ENCODE measurements around the gene RAB6B. TPM values are rescaled to one million over a fixed set of nuclear protein-coding genes. Genes with fewer than 3 reads are reported as not detected.

Gene RAB6B
- total RNA-seq, 2 experiments from 2014 or later: 1.7 to 2.0 TPM

DNA sequence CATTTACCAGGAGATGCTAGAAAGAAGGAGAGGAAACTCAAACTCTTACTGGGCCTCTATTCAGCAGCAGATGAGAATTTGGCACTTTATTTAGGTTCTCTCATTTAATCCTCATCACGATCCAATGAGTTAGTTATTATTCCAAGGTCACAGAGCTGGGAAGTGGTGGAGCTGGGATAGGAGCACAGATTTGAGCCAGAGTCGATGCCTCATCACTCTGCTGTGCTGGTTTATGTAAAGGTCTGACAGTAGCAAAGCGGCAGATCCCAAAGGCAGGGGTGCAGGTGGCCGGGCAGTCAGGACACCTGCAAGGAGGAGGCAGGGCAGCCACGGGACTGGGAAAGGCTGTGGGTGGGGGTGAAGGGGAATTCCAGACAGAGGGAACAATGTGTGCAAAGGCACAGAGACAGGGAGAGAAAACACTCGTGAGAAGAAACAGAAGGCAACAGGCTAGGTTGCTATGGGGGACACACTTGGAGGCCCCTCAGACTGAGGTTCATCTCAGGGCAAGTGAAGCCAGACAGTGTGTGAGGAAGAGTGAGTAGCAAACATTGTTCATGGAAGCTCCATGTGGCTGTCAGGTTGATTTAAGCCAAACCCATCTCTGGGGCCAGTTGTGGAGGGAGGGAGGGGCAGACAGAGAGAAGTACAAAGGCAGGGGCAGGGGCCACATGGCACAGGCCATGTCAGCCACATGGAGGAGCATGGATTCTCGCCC lies 26.8 kb downstream of the RAB6B start:
- ATAC-seq (no peak), DNase-seq (no peak)
- Mint-ChIP-seq H3K4me1 (ENCODE audit: low read depth) (no peaks in the 10 kb centered on the region), H3K27me3 (peaks cover 5% of the 10 kb centered on the region), H3K9me3 (no peaks in the 10 kb centered on the region), H3K27ac (no peak overlapping the region), H3K36me3 (ENCODE audit: low read depth) (no peaks in the 10 kb centered on the region), H3K4me3 (no peak overlapping the region)
- ChIA-PET POLR2A (no interaction called here), CTCF (no interaction called here)
- TF ChIP-seq, protein P1, sequence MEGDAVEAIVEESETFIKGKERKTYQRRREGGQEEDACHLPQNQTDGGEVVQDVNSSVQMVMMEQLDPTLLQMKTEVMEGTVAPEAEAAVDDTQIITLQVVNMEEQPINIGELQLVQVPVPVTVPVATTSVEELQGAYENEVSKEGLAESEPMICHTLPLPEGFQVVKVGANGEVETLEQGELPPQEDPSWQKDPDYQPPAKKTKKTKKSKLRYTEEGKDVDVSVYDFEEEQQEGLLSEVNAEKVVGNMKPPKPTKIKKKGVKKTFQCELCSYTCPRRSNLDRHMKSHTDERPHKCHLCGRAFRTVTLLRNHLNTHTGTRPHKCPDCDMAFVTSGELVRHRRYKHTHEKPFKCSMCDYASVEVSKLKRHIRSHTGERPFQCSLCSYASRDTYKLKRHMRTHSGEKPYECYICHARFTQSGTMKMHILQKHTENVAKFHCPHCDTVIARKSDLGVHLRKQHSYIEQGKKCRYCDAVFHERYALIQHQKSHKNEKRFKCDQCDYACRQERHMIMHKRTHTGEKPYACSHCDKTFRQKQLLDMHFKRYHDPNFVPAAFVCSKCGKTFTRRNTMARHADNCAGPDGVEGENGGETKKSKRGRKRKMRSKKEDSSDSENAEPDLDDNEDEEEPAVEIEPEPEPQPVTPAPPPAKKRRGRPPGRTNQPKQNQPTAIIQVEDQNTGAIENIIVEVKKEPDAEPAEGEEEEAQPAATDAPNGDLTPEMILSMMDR (IDR thresholded peaks at IDR 0.05): no peak
- intact Hi-C loops (cut with micrococcal nuclease): no loop called here

DNA sequence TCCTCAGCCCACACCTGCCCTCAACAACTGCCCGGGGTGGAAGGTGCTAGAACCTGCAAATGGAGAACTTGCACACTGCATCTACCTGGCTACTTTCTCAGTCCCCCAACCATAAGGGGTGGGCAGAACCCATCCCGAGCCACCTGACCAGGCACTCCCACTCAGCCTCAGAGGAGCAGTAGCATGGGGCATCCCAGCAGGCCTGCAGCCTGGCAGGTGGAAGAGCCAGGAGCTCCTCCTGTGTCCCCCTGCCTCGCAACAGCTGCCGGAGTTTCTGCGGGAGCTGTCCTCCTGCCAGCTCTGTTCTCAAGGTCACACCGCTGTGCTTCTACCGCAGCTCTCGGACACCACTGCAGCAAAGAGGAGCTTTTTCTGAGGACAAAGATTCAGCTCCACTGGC lies 27.5 kb downstream of the RAB6B start:
- H3K27ac Mint-ChIP-seq: no peak overlapping the region
- POLR2A ChIA-PET: no interaction called here
- H3K9me3 Mint-ChIP-seq: no peaks in the 10 kb centered on the region
- no peaks in the 10 kb centered on the region for H3K36me3 Mint-ChIP-seq (ENCODE audit: low read depth)
- H3K4me3 Mint-ChIP-seq: no peak overlapping the region
- ATAC-seq (no peak), DNase-seq (no peak)
- CTCF ChIA-PET: no interaction called here
- no peaks in the 10 kb centered on the region for H3K4me1 Mint-ChIP-seq (ENCODE audit: low read depth)
- H3K27me3 Mint-ChIP-seq: peaks cover 4% of the 10 kb centered on the region
- intact Hi-C loops (cut with micrococcal nuclease): no loop called here
- TF ChIP-seq, protein P1 (IDR thresholded peaks at IDR 0.05): no peak

DNA sequence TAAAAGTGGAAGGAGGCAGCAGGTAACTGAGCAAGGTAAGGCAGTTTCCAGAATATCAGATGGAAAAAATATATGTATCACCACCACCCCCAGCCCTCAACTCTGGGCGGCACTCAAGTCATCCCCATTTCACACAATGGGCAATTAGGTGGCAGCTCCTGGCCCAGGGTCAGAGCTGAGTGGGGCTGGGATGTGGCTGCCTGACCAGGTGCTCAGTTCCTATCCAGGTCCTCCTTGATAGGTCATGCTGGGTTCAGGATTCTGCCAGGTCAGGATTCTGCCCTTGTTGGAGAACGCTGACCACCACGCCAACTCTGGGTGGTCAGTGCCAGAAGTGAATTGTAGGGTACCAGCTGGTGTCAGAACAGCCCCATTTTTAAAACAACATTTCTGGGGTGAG lies 29.5 kb downstream of the RAB6B start:
- no peaks in the 10 kb centered on the region for H3K9me3 Mint-ChIP-seq
- CTCF ChIA-PET: interaction anchor here (0.6 to 1.3 kb wide), 2 partner anchors 51 to 129 kb away, joined by 3 read pairs; no protein-coding TSS in a partner anchor
- no peaks in the 10 kb centered on the region for H3K36me3 Mint-ChIP-seq (ENCODE audit: low read depth)
- POLR2A ChIA-PET: no interaction called here
- ATAC-seq (no peak), DNase-seq (no peak)
- H3K27ac Mint-ChIP-seq: no peak overlapping the region
- no peaks in the 10 kb centered on the region for H3K4me1 Mint-ChIP-seq (ENCODE audit: low read depth)
- TF ChIP-seq, protein P1 (IDR thresholded peaks at IDR 0.05): no peak
- intact Hi-C loops (cut with micrococcal nuclease): no loop called here
- H3K4me3 Mint-ChIP-seq: no peak overlapping the region
- peaks cover 1% of the 10 kb centered on the region for H3K27me3 Mint-ChIP-seq

DNA sequence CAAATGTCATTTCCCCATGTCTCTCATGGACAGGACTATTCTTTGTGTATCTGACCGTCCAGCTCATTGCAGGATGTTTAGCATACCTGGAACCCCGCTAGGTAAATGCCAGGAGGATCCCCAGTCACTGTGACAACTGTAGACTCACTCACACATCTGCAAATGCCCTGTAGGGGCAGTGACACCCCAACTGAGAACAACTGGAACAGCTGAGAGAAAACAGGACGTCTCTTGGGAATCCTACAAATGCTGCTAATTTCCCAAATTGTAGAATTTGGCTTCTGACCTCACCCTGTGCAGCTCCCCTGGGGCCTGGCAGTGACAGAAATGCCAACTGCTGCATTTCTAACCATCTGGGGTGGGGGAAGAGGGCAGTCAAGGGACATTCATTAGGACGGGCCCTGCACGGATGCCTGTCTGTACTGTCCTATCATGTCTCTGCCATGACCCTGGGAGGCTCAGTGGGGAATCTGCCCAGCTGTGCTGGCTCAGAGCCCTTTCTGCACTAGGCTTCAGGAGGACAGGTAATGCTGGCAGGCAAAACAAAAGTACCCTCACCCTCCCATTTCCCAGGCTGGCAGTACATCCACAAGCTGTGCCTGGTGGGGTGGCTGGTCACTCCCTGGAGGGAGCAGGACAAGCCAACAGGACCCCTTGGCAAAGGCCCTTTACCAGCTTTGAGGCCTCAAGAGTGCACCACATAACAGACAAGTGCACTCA lies 30.4 kb downstream of the RAB6B start:
- Mint-ChIP-seq H3K4me3 (no peak overlapping the region), H3K36me3 (ENCODE audit: low read depth) (no peaks in the 10 kb centered on the region), H3K27ac (no peak overlapping the region), H3K27me3 (peaks cover 1% of the 10 kb centered on the region), H3K4me1 (ENCODE audit: low read depth) (no peaks in the 10 kb centered on the region), H3K9me3 (no peaks in the 10 kb centered on the region)
- ChIA-PET CTCF (interaction anchor here (0.6 to 1.3 kb wide), 3 partner anchors 16 to 130 kb away, joined by 3 read pairs; no protein-coding TSS in a partner anchor), POLR2A (no interaction called here)
- ATAC-seq: no peak
- DNase-seq: no peak
- TF ChIP-seq, protein P1 (IDR thresholded peaks at IDR 0.05): no peak
- intact Hi-C loops (cut with micrococcal nuclease): no loop called here

DNA sequence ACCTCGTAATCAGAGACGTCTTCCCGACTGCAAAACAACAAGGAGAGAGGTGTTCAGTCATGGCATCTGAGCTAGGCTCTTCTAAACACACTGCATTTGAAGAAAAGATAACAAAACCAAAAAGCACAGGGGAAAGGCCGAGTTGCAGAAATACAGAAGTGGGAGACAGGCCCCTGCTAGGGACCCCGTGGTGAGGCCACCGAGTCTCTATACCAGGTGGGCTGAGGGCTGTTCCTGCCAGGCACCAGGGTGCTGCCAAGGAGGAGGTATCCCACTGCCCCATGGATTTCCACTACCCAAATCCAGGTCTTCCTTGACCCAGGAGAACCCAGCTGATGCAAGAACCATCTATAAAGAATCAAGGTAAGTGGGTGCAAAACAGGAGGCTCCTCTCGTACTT lies 31.1 kb downstream of the RAB6B start:
- no peak overlapping the region for H3K27ac Mint-ChIP-seq
- H3K36me3 Mint-ChIP-seq (ENCODE audit: low read depth): no peaks in the 10 kb centered on the region
- H3K4me1 Mint-ChIP-seq (ENCODE audit: low read depth): no peaks in the 10 kb centered on the region
- no peaks in the 10 kb centered on the region for H3K9me3 Mint-ChIP-seq
- H3K4me3 Mint-ChIP-seq: no peak overlapping the region
- DNase-seq: no peak
- no peak for ATAC-seq
- H3K27me3 Mint-ChIP-seq: peaks cover 1% of the 10 kb centered on the region
- TF ChIP-seq, protein P1 (IDR thresholded peaks at IDR 0.05): no peak
- intact Hi-C loops (cut with micrococcal nuclease): no loop called here
- ChIA-PET POLR2A (no interaction called here), CTCF (interaction anchor here (1.0 kb wide), 1 partner anchor 16 kb away, joined by 3 read pairs; no protein-coding TSS in a partner anchor)

Data from activated CD8-positive, alpha-beta T cell treated with anti-CD3 and anti-CD28 coated beads for 36 hours (primary cell).